Mononuclear cell (primary cell): Measurements from ENCODE around the gene FAM219B. TPM values are rescaled to one million over a fixed set of nuclear protein-coding genes. Genes with fewer than 3 reads are reported as not detected.
A peak's percentile ranks its signal among the peaks of the same experiment; 100 is the strongest.
"Not testable (repeated sequence)": the region's sequence is repeated elsewhere in the genome, so short reads cannot be mapped to it uniquely, and the experiment has no call there.

Experiments
- H3K27me3 ChIP-seq: 2 replicates; pipeline ENCODE4 v1.6.0; 2011; ENCODE audit warnings: low read length, control low read depth; ENCODE audit not compliant: insufficient read depth
- H3K4me1 ChIP-seq: 2 replicates; pipeline ENCODE4 v1.5.1; 2011; ENCODE audit warnings: mild to moderate bottlenecking, low read length, control low read depth; ENCODE audit not compliant: insufficient read depth
- H3K4me3 ChIP-seq: 2 replicates; pipeline ENCODE4 v1.5.1; 2011; ENCODE audit warnings: mild to moderate bottlenecking, low read length, moderate library complexity
- H3K9me3 ChIP-seq: 2 replicates; pipeline ENCODE4 v1.5.1; 2011; ENCODE audit warnings: low read depth, mild to moderate bottlenecking, control low read depth, low read length
- total RNA-seq: library from RNA; depleted of rRNA; stranded (reverse); fragments of >200 nt; gene quantifications from one replicate; pipeline ENCODE4 v1.2.3, GENCODE V29; 2012

The FAM219B gene, protein sequence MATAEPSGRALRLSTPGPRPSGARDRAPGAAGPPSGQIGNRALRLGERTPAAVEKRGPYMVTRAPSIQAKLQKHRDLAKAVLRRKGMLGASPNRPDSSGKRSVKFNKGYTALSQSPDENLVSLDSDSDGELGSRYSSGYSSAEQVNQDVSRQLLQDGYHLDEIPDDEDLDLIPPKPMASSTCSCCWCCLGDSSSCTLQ
- 11.4 TPM for total RNA-seq

GRCh38 chr15:74906450-74907162 lies at the start of gene FAM219B:
TSS of gene FAM219B (minus strand) at chr15:74906851. CDS start at chr15:74906800, 51 bp downstream.
- peak within 1 kb of the TSS; percentile 82 for H3K4me3 ChIP-seq
- no peaks in the 10 kb centered on the region for H3K27me3 ChIP-seq
- H3K4me1 ChIP-seq, result peaks cover 31% of the 10 kb centered on the region
- H3K9me3 ChIP-seq, result no peaks in the 10 kb centered on the region

DNA sequence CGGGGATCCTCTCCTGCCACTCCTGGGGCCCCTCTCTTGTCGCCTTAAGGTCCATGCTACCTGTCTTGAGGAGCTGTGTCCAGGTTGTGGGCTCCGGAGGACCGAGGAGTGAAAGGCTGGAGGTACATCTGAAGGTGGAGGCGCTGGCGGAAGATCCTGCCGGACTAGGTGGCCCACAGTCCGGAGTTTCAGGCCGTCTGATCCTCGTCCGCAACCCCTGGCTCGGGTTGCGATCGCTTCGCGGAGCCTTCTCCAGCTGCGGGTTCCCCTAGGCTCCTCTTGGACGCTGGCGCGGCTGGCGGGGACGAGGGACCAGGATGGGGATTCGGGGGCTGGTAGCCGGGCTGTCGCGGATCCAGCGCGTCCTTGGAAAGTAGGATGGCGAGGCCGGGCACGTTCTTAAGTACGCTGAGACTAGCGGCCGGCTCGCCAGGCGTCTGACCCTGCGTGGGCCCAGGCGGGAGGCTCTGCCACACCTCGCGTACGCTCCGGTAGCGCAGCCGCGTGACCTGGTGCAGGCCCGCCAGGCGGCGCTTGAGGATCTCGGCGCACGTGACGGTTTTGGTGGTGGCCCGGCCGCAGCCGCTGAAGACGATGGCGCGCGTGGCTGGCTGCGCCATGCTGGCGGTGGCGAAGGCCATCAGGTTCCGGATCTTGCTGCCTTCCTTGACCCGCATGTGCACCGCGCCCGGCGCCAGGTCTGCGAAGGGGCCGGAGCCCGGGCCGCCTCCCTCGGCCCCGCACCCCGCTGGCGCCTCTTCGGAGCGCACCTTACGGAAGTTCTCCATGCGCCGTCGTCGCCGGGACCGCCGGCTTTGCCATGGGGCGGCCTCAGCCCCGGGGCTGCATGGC lies 49.4 kb upstream of the FAM219B start:
- no peaks in the 10 kb centered on the region for H3K9me3 ChIP-seq
- peaks cover 39% of the 10 kb centered on the region for H3K27me3 ChIP-seq
- H3K4me1 ChIP-seq, result peaks cover 42% of the 10 kb centered on the region
- H3K4me3 ChIP-seq, result peak overlapping the region; percentile 41

DNA sequence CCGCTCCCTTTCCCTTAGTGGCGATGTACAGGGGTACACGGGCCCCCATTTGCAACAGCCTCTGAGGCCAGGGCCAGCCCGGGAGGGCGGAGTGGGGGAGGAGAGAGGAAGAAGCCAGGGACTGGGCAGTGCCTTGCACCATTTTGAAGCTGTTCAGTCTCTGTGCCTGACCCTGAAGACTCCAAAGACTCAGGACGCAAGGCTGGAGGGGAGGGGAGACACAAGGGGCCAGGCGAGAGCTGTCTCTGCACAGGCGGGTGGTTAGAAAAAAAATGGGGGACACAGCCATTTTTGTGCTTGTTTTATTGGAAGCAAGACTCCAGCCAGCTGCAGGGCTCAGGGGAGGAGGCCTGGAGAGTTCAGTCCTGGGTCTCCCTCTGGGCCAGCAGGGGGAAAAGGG lies 48.4 kb upstream of the FAM219B start:
- peaks cover 42% of the 10 kb centered on the region for H3K4me1 ChIP-seq
- peaks cover 32% of the 10 kb centered on the region for H3K27me3 ChIP-seq
- no peaks in the 10 kb centered on the region for H3K9me3 ChIP-seq
- no peak overlapping the region for H3K4me3 ChIP-seq

DNA sequence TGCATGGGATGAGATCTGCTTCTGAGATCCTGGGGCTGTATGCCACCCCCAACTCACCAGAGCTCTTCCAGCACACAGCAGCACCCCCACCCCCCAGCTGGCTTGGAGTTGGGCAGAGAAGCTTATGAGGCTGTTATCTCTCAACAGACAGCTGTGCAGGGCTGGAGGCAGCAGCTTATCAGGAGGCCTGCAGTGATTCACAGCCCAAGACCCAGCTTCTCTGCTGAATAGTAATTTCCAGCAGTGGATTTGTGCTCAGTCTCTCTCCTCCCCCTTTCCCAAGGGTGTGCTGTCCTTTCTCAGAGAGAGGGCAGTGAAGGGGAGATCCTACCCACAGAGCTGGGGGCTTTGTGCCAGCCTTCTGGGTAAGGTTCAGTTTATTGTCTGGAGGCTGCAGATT lies 47.9 kb upstream of the FAM219B start:
- no peak overlapping the region for H3K4me3 ChIP-seq
- H3K4me1 ChIP-seq, result peaks cover 42% of the 10 kb centered on the region
- peaks cover 27% of the 10 kb centered on the region for H3K27me3 ChIP-seq
- H3K9me3 ChIP-seq, result no peaks in the 10 kb centered on the region

DNA sequence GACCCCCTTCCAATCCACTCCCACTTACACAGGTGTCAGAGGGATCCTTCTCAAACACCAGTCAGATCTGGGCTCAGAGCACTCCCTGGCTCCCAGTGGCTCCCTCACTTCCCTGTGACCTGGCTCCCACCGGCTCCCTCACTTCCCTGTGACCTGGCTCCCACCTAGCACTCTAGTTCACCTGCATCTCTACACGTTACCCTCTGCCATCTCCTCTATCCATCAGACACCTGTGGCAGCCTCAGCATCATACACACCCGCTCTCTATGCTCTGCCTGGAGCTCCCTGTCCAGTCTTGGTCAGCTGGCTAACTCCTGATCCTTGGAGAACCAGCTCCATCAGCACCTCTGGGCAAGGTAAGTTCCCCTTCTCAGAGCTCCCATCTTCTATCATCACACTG lies 44.4 kb upstream of the FAM219B start:
- no peak overlapping the region for H3K4me3 ChIP-seq

GRCh38 chr15:74950078-74950908 lies 43.6 kb upstream of the FAM219B start:
- H3K9me3 ChIP-seq, result no peaks in the 10 kb centered on the region
- H3K27me3 ChIP-seq, result no peaks in the 10 kb centered on the region
- H3K4me3 ChIP-seq, result no peak overlapping the region
- peaks cover 3% of the 10 kb centered on the region for H3K4me1 ChIP-seq

More for the DNA sequence above, 44.4 kb upstream of the FAM219B start:
- Histone ChIP-seq H3K9me3 (no peaks in the 10 kb centered on the region), H3K4me1 (peaks cover 11% of the 10 kb centered on the region), H3K27me3 (peaks cover 5% of the 10 kb centered on the region)

GRCh38 chr15:74937590-74938371 lies 31.1 kb upstream of the FAM219B start, which contains the start of gene COX5A:
TSS of gene COX5A (minus strand) at chr15:74938073. CDS start at chr15:74938014, 59 bp downstream.
- H3K4me1 ChIP-seq, result peaks cover 36% of the 10 kb centered on the region
- H3K27me3 ChIP-seq, result no peaks in the 10 kb centered on the region
- H3K4me3 ChIP-seq, result peak within 1 kb of the TSS; percentile 78
- H3K9me3 ChIP-seq, result no peaks in the 10 kb centered on the region

DNA sequence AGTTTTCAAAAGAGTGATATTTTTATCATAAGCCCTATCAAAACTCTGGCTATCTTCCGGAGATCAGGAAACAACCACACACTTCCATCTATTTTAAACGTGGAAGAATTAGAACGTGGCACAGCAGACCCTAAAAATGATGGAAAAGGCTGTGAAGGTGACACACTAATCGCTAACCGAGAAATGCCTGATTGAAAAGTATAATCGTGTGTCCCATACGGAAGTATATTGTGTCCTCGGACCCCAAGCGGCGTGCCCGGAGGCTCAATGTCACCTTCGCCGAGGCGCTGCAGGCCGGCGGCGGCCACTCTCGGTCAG lies 30.6 kb upstream of the FAM219B start:
- H3K4me1 ChIP-seq, result peaks cover 36% of the 10 kb centered on the region
- peak overlapping the region; percentile 78 for H3K4me3 ChIP-seq
- no peaks in the 10 kb centered on the region for H3K27me3 ChIP-seq
- no peaks in the 10 kb centered on the region for H3K9me3 ChIP-seq

GRCh38 chr15:74935193-74935592 lies 28.5 kb upstream of the FAM219B start:
- H3K27me3 ChIP-seq, H3K4me3 ChIP-seq, H3K9me3 ChIP-seq: not testable (repeated sequence)
- peaks cover 36% of the 10 kb centered on the region for H3K4me1 ChIP-seq

DNA sequence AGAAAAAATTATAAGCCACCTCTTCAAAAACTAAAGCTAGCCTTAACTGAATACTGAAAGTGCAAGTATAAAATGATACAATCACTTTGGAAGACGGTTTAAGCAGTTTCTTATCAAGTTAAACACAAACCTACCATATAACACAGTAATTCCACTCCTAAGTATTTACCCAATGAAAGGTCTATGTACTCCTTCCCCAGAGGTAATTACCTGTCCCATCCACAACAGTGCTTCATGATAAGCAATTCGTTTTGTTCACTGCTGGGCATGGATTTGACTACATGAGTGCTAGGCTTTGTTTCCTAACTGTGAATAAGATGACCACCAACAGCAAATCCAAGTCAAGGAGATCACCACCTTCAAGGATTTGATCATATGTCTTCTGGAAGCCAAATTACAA lies 26.9 kb upstream of the FAM219B start:
- Histone ChIP-seq H3K4me3 (no peak overlapping the region), H3K9me3 (no peaks in the 10 kb centered on the region), H3K27me3 (no peaks in the 10 kb centered on the region), H3K4me1 (peaks cover 35% of the 10 kb centered on the region)

- H3K4me1 ChIP-seq, result peaks cover 7% of the 10 kb centered on the region
- H3K27me3 ChIP-seq, result no peaks in the 10 kb centered on the region
- no peaks in the 10 kb centered on the region for H3K9me3 ChIP-seq
- no peak overlapping the region for H3K4me3 ChIP-seq
Observed at GRCh38 chr15:74928771-74929198, 22.1 kb upstream of the FAM219B start.

DNA sequence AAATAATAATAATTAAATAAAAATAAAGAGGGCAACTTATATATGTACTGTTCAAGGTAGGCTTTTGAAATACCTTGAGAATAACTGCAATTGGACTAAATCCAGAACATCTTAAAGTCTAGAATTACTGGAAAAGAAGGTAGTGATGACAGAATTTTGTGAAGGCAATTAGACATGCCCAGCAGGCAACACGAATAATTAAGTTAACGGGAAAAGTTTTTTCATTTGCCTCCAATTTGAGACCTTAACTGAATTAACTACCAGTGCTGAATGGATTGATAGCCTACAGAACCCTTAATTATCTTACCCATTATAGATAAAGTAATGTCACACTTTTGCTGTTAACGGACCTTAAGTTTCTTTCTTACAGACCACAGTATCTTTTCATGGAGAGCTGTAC lies 17.9 kb upstream of the FAM219B start:
- H3K4me3 ChIP-seq, result no peak overlapping the region
- H3K27me3 ChIP-seq, result no peaks in the 10 kb centered on the region
- peaks cover 5% of the 10 kb centered on the region for H3K4me1 ChIP-seq
- no peaks in the 10 kb centered on the region for H3K9me3 ChIP-seq

- H3K27me3 ChIP-seq, result no peaks in the 10 kb centered on the region
- H3K9me3 ChIP-seq, result no peaks in the 10 kb centered on the region
- peaks cover 5% of the 10 kb centered on the region for H3K4me1 ChIP-seq
- H3K4me3 ChIP-seq, result no peak overlapping the region
Observed at GRCh38 chr15:74920456-74920855, 13.8 kb upstream of the FAM219B start.

DNA sequence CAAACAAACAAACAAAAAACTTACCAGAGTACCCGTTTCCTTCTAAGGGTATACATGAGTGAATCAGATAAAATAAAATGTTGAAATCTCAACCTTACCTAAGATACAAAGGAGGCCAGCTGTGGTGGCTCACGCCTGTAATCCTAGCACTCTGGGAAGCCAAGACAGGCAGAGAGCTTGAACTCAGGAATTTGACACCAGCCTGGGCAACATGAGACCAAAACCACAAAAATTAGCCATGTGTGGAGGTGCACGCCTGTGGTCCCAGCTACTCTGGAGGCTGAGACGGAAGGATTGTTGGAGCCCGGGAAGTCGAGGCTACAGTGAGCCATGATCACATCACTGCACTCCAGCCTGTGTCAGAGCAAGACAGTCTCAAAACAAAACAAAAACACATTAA lies 11.0 kb upstream of the FAM219B start:
- Histone ChIP-seq H3K4me3 (no peak overlapping the region), H3K9me3 (no peaks in the 10 kb centered on the region), H3K4me1 (peaks cover 5% of the 10 kb centered on the region), H3K27me3 (no peaks in the 10 kb centered on the region)
